DMS114 treated with DMSO at 0.1 percent for 48 hours (cell line): ENCODE data around the gene NOVA2.

Experiments used
- DNase-seq: peaks from one replicate; lab custom pipeline; 2025; ENCODE audit not compliant: unreplicated experiment; lab: John Stamatoyannopoulos, UW

Gene NOVA2

DNA sequence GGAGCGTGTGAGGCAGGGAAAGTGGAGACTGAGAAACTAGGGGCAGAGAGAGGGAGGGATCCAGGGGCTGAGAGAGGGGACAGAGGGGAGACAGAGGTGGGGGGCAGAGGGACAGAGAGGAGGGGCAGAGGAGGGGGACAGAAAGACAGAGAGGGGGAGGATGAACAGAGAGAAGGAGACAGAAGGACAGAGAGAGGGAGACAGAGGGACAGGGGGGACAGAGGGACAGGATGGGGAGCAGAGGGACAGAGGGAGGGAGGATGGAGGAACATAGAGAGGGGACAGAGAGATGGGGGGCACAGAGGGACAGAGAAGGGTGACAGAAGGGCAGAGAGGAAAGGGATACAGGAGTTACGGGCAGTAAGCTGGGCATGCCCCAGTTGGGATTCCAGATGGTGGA lies 44.4 kb downstream of the NOVA2 start:
- DNase-seq = no peak

- peak; percentile 79 for DNase-seq
These were observed 46.0 kb downstream of the NOVA2 start for GRCh38 chr19:45927565-45928261.

DNA sequence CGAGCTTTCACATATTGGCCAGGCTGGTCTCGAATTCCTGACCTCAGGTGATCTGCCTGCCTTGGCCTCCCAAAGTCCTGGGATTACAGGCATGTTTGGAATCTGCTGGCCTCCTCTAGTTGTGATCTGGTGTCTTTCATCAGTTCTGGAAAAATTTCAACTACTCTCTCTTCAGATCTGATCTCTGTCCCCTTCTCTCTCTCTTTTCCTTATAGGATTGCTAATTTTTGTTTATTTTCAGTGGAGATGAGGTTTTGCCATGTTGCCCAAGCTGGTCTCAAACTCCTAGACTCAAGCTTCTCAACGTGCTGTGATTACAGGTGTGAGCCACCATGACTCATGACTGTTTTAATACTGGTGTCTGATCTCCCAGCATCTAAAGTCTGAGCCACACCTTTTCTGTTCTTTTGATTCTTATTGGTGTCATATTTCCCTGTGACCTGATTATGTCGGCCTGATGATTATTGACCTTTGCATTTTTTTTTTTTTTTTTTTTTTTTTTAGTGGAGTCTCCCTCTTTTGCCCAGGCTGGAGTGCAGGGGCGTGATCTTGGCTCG lies 48.7 kb downstream of the NOVA2 start:
- no peak for DNase-seq

GRCh38 chr19:45922281-45922680 lies 51.4 kb downstream of the NOVA2 start:
- DNase-seq = no peak

- no peak for DNase-seq
These were observed 53.2 kb downstream of the NOVA2 start for GRCh38 chr19:45920458-45920857.

- DNase-seq = no peak
These were observed 54.0 kb downstream of the NOVA2 start for GRCh38 chr19:45919678-45920077.

GRCh38 chr19:45918721-45919120 lies 54.9 kb downstream of the NOVA2 start:
- DNase-seq = no peak

GRCh38 chr19:45917421-45918091 lies 56.1 kb downstream of the NOVA2 start:
- DNase-seq = no peak

GRCh38 chr19:45913874-45914830 lies 59.5 kb downstream of the NOVA2 start, which contains the start of gene NANOS2:
Gene NANOS2, minus strand, starts transcription at chr19:45914778. Its CDS starts 85 bp downstream, at chr19:45914693.
- DNase-seq = no peak

- no peak for DNase-seq
These were observed 62.4 kb downstream of the NOVA2 start for GRCh38 chr19:45911291-45911690.

GRCh38 chr19:45908956-45909355 lies 64.7 kb downstream of the NOVA2 start:
- no peak for DNase-seq

DNA sequence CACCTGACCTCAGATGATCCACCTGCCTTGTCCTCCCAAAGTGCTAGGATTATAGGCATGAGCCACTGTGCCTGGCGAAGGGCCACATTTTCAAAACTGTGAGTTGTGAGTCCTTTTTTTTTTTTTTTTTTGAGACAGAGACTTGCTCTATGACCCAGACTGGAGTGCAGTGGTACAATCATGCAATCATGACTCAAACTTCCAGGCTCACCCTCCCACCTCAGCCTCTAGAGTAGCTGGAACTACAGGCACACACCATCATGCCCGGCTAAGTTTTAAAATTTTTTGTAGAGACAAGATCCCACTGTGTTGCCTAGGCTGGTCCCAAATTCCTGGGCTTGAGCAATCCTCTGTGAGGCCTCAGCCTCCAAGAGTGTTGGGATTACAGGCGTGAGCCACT lies 67.4 kb downstream of the NOVA2 start:
- DNase-seq = no peak

DNA sequence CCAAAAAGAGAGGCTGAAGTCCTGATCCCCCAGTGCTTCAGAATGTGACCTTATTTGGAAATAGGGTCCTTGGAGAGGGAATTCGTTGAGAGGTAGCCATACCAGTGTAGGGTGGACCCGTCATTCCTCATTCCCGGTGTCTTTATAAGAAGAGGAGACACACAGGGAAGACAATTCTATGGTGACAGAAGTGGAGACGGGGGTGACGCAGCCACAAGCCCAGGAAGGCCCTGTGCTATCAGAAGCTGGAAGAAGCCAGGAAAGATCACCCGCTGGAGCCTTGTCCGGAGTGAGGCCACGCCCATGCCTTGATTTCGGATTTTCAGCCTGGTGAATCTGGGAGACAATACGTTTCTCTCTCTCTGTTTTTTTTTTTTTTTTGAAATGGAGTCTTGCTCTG lies 68.7 kb downstream of the NOVA2 start:
- DNase-seq = no peak

- peak; percentile 75 for DNase-seq
These were observed 70.7 kb downstream of the NOVA2 start for GRCh38 chr19:45902651-45903625.

GRCh38 chr19:45901912-45902650 lies 71.6 kb downstream of the NOVA2 start, which contains the start of gene MYPOP:
Gene MYPOP, minus strand, starts transcription at chr19:45902613. Its CDS starts 840 bp downstream, at chr19:45901773.
- DNase-seq = no peak

- no peak for DNase-seq
These were observed 72.2 kb downstream of the NOVA2 start for GRCh38 chr19:45901432-45901911.

GRCh38 chr19:45900738-45901431 lies 72.8 kb downstream of the NOVA2 start:
- no peak for DNase-seq

DNA sequence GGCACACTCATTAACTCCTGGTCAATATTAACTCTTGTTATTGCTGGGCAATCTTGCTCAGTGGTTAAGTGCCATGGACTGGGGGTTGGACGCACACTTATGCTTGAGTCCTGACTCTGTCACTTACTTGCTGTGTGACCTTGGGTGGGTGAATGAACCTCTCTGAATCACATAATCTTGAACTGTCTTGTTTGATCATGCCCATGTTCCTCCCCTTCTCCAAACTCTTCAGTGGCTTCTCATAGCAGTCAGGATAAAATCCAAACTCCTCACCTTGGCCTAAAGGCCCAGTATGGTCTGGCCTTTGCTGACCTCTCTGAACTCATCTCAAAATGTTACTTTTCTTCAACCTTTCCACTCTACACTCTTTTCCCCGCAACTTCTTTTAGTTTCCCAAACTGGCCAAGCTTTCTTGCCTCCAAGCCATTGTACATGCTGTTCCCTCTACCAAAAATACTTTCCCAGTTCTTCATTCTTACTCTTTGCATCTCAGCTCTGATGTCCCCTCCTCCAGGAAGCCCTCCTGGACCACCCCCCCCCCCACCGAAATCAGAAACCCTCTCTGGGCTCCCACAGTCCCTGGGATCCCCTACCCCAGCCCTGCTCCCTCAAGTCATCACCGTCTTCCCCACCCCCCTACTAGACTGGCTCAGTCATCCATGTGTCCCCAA lies 73.6 kb downstream of the NOVA2 start:
- DNase-seq = no peak
